GM19023 (cell line): Measurements from ENCODE around the gene OIT3.

Source experiments
- ATAC-seq: cut with Tn5 transposase; IDR thresholded peaks from one replicate; pipeline ENCODE4 v1.9.1; 2021; ENCODE audit warnings: mild to moderate bottlenecking, moderate library complexity; ENCODE audit not compliant: unreplicated experiment

The OIT3 gene

DNA sequence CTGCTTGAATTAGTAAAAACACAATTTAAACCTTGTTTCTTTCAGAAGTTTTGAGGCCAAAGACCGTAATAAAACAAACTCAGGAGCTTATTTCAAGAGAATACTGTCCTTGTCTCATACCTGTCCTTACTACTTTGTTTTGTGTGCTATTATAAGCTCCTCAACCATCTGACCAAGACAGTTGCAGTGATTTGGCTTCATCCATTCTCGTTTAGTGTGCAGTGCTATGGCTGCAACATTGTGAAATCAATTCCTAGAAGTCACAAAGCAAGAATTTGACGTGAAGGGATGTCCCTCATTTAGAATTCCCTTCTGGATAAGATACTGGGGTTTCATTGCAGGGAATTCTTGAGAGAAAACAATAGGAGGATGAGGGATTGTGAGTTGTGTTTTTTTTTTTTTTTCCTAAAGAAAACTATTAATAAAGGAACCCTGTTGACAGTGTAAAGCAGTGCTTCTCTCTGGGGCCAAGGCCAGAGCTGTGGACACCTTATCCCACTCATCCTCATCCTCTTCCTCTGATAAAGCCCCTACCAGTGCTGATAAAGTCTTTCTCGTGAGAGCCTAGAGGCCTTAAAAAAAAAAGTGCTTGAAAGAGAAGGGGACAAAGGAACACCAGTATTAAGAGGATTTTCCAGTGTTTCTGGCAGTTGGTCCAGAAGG is at the start of gene OIT3:
Gene OIT3 (plus strand): TSS at position 604 of the 663 bp plus-strand sequence. CDS start 60 bp downstream, outside the sequence.
- ATAC-seq, result no peak

DNA sequence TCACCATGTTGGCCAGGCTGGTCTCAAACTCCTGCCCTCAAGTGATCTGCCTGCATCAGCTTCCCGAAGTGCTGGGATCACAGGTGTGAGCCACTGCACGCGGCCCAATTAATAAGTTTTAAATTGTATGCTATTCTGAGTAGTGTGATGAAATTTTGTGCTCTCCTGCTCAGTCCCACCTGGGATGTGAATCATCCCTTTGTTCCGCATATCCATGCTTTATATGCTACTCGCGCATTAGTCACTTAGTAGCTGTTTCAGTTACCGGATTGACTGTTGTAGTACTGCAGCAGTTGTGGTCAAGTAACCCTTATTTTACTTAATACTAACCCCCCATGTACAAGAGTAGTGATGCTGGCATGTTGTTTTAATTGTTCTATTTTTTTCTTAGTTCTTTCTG is 47.3 kb upstream of the OIT3 start:
- ATAC-seq, result no peak

DNA sequence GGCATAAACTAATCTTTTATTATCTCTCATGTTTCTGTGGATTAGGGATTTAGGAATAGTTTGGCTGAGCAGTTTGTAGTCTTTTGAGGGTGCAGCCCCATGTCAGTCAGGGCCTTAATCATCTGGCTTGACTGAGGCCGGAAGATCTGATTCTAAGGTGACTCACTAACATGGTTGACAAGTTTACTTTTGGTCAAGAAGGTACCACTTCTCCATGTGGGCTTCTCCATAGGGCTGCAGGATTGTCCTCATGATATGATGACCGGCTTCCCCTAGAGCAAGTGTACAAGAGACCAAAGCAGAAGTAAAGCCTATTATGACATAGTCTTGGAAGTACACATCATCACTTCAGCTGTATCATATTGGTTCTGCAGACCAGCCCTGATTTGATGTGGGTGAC is 45.9 kb upstream of the OIT3 start:
- ATAC-seq, result no peak

DNA sequence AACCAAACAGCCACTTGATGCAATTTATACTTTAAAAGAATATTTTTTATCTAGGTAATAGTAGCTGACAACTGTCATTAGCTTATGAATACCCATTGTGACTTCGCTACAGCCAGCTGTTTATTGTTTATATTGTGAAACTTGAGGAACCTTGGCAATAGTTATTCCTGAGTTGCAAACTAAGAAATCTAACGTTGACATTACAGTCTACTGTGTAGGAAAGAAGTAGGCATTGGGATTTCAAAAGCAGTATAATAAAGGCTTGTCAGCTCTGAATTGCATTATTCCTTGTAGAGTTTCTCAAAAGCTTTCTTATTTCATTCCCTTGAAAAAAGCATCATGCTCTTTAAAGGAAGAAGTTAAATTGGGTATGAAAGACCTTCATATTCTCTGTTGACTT is 42.7 kb upstream of the OIT3 start:
- ATAC-seq, result no peak

DNA sequence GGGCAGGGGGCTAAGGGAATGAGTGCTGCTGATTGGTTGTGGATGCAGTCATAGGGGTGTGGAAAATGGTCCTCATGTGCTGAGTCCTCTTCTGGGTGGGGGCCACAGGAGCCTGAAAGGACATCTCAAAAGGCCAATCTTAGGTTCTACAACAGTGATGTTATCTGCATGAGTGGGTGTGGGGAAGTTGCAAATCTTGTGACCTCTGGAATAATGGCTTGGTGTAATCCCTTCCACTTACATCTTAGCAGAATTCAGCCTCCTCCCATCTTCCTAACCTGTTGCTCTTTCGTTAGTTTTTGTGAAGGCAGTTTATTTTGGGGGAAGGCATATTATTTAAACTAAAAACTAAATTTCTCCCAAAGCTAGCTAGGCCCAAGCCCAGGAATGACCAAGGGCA is 42.0 kb upstream of the OIT3 start:
- ATAC-seq, result no peak

DNA sequence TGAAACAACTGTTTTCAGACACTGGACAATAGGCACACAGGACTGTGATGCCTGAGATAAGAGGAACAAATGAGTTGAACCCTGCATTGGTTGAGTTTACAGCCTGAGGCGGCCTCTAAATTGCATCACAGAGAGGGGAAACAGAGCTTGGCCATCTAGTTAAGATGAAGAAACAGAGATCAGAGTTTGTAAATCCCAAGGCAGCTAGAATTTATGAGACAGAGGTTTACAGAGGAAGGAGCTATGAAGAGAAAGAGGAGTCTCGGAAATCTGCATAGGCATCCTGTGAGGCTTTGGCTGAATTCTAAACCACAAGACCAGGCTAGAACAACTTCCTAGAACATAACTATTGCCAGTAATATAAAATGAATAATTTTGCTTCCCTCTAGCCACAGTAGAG is 41.0 kb upstream of the OIT3 start:
- no peak for ATAC-seq

DNA sequence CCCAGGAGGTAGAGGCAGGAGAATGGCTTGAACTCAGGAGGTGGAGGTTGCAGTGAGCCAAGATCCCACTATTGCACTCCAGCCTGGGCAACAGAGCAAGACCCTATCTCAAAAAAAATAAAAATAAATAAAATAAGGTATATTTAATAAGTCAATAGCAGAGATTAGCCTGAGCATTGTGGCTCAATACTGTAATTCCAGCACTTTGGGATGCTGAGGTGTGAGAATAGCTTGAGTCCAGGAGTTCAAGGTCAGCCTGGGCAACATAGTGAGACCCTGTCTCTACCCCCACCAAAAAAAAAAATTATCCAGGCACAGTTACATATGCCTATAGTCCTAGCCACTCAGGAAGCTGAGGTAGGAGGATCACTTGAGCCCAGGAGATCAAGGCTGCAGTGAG is 38.4 kb upstream of the OIT3 start:
- ATAC-seq, result no peak

DNA sequence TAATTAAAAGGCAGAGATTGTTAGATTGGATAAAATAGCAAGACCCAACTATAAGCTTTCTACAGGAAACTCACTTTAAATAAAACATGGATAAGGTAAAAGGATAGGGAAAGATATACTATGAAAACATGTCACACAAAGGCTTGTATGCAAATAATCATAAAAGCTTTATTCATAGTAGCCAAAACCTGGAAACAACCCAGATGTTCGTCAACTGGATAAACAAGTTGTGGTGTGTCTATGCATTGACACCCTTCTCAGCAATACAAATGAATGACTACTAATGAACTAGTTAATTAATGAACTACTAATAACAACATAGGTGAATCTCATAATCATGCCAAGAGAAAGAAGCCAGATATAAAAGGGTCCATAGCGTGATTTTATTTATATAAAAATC is 37.7 kb upstream of the OIT3 start:
- no peak for ATAC-seq

DNA sequence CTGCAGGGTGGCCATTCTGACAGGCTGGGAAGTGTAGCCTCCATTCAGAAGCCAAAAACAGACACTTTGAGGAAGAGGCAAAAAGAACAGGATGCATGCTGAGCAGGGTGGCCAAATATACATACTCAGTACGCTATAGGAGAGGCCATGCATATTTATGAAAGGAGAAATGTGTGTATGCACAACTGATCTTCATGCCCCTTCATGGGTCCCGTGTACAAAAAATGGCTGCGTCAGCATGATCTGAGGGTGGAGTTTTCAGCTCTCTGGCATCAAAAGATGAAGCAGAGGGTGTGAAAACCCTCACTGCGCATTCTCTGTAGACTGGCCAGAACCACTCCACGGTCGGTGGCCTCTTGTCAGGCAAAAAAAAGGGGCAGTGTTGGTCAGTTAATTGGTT is 35.5 kb upstream of the OIT3 start:
- no peak for ATAC-seq

DNA sequence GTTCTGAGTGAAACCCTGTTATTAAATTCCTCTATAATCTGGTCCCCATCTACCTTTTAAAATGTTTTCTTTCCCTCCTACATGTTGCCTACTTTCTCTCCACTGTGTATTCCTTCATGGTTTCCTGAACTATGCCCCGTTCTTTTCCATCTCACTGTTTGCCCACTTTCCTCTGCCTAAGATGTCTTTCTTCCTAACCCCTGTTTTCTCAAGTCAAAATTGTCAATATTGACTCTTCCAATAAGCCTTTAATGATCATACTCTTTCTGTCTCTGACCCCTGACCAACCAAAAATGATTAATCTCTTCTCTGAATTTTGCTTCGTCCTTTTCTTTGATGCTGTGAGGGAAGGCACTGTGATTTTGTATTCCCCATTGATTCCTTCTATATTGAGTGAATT is 30.6 kb upstream of the OIT3 start:
- no peak for ATAC-seq

DNA sequence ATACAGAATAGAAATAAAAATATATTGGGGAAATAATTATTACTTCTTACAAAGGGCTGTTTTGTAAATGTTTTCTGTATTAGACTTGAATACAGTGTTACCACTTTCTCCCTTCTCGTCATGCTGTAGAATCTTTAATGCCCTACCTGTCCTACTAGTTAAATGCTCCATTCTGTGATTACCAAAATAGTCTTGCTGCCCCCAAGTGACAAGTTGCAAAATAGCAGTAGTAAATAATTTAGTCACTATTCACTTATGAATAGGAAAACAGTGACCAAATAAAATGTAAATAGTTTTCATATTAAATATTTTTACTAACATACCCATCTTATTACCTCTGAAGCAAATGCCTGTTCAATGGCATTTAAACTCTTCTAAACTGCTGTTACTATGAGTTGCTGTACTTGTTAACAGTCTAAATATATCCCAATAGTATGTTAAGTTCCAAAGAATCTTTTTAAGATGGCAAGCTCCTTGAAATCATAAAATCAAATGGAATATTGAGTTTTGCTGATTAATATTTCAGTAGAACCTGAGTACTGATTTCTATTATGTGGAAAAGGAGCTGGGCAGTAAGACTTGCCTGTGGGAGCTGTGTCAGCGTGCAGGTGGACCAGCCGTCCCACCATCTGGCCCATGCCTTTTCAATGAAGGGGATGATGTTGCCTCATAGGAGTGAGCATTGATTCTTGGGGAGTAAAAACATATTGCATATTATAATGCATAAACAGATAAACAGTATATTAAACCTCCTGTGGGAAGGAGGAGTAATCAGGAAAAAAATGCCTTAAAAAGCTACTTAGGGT is 18.1 kb upstream of the OIT3 start:
- ATAC-seq, result no peak

DNA sequence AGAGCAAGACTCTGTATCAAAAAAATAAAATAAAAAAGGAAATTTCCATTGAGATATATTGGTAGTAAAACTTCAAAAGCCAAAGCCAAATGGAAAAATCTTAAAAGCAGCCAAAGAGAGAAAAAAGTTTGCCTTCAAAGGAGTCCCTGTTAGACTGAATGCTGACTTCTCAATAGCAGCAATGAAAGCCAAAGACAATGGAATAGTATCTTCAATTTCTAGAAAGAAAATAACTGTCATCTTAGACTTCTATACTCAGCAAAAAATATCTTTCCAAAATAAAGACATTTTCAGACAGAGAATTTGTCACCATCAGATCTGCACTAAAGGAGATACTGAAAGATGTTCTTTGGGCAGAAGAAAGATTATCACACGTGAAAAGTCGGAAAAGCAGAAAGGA is 14.3 kb upstream of the OIT3 start:
- ATAC-seq, result no peak

DNA sequence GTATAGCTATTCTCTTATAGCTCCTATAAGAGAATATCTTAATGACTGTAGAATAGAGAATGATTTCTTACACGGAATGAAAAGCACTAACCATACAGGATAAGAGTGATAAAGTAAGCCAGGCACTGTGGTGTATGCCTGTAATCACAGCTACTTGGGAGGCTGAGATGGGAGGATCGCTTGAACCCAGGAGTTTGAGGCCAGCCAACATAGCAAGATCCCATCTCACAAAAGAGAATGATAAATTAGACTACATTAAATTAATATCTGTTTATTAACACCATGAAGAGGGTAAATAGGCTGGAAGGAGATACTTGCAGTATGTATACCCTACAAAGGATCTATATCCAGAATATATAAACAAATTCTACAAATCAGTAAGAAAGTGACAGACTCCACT is 12.2 kb upstream of the OIT3 start:
- ATAC-seq, result no peak

DNA sequence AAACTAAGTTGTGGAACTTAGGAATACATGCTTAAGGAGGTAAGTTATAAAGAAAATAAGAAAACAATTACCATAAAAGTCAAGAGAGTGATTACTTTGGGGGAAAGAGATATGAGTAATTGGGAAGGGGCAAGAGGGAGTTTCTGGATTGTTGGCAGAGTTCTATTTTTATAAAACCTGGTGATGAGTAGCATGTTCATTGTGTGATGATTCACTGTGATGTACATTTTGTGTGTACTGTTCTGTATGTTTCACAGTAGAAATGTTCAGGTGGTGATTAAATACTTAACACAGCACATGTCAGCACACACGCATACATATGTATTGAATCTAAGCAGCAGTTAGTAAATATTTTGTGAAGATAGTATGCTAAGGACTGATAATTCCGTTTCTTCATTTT is 9.7 kb upstream of the OIT3 start:
- ATAC-seq, result no peak

DNA sequence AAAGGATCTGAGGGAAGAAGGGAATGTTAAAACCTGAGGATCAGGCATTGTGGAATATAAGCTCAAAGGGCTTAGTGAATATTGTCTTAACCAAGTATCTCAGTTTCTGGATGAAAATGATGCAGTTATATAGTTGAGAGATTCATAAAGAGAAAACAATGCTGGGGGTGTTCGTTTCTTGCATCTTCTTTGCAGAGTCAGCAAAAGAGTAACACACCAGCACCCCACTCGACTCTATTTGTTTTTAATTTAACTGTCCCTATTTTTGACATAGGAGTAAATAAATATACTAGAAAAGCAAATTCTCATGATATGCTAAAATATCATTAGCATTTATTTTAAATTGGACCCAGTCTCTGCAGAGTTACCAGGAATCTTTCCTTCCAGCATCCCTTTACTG is 7.6 kb upstream of the OIT3 start:
- no peak for ATAC-seq

DNA sequence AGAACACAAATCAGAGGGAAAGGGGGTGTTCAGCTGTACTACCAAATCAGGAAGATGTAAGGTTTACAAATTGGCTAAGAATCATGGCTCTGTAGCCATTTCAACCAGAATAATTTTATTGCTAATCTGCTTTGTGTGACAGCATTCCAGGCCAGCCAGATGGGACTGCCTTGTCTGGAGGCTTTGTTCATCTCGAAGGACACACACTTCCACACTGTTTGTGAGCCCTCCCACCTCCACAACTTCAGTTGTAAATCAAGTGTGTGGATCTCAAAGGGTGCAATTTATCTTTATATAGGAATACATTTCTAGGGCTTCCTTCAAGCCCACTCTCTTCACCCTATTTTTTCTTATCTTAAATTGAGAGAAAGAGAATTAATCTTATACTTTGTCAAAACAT is 6.9 kb upstream of the OIT3 start:
- no peak for ATAC-seq

DNA sequence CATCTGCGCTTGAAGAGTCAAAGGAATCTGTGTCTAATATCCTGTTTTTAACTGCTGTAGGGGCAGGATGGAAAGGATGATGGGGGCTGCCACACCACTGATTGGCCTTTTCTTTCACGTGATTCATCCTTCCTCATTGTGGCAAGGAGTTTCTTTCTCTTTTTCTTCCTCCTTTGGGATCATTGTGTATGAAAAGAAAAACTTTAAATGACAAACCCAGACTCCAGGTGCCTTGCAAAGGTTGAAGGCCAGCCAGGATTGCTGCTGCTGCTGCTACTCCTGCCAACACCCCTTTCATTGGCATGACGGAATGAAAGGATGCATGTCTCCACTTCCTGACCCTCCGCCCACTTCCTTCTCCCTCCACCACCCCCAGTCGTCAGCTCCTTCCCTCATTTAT is 6.5 kb upstream of the OIT3 start:
- ATAC-seq, result no peak

DNA sequence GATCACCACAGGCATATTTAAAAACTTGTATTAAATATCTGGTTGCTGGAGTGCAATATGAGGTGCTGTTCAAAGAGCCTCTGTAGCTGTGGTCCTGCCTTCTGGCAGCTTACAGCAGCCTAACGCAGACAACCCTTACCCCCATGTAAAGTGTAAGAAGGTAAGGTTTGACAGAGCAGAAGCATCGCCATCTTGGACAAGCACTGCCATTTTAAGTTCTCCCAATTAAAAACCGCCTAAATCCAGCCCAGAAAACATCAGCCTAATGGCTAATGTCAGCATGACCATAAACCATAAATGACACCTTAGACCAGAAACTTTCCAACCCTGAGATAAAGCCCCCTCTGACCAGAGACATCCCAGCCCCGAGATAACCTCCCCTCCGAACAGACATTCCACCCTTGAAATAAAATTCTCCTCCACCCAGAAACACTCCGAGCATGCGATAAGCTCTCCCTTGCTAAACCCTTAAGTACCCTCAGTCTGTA is 5.3 kb upstream of the OIT3 start:
- ATAC-seq, result no peak

DNA sequence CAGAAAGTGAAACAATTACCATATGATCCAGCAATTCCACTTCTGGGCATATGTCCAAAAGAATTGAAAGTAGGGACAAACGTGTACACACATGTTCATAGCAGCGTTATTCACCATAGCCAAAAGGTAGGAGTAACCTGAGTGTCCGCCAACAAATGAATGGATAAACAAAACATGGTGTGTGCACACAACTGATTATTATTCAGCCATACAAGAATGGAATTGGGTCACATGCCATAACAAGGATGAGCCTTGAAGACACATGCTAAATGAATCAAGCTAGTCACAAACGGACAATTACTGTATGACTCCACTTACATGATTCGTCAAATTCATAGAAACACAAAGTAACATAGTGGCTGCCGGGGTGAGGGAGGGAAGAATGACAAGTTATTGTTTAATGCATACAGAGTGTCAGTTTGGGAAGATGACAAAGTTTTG is 4.1 kb upstream of the OIT3 start:
- ATAC-seq, result no peak

DNA sequence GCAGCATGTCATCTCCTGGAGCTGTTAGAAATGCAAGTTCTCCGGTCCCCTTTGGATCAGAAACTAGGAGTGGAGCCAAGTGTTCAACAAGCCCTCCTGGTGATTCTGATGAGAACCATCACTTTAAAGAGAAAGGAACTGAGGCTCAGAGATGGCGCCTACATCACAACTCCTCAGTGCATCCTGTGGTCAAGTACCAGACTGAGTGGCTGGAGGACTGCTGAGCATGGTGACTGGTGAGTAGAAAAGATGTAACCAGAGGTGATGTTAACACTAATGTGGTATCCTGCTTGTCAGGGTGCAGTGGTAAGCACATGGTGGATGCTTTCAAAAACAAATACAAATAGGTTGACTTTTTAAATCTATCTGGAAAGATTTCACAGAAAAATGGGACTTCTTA is 3.5 kb upstream of the OIT3 start:
- ATAC-seq, result no peak

DNA sequence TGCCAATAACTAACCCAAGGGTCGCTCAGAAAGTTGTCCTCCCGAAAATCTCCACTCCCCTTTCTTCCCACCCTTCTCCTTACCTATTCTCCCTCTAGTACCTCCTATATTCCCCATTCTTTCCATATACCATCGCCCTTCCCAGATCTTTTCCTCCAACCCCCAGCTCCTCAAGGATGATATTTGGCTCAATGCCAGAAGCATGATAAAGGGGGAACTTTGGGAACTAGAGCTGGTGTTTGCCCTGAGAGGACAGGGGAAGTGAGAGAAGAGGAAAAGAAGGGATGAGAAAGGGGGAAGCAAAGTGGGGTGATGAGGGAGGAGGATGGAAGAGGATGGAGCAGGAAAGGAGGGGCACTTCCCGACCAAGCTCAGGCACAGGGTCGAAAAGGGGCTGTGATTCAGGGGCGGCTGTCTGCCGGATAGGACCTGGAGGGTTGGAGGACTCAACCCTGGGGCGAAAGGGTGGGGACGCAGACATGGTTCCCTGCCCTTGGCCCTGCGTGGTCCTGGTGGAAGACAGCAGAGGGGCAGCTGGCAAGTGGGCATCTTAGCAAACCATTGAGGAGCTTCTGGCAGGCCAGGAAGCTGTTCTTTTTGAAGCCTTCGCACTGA is 1.8 kb downstream of the OIT3 start:
- no peak for ATAC-seq

DNA sequence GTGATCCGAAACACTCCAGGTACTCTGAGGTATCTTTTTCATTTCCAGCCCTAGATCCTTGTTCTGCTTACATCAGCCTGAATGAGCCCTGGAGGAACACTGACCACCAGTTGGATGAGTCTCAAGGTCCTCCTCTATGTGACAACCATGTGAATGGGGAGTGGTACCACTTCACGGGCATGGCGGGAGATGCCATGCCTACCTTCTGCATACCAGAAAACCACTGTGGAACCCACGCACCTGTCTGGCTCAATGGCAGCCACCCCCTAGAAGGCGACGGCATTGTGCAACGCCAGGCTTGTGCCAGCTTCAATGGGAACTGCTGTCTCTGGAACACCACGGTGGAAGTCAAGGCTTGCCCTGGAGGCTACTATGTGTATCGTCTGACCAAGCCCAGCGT is 5.1 kb downstream of the OIT3 start:
- no peak for ATAC-seq
